Measurements from ENCODE around the gene CLSTN2. TPM values are rescaled to one million over a fixed set of nuclear protein-coding genes. Genes with fewer than 3 reads are reported as not detected.

The CLSTN2 gene
- total RNA-seq, 1 experiment from 2014 or later, result not detected

- Histone ChIP-seq H3K4me1 (replicated peaks; ENCODE audit: insufficient read depth) (no peaks in the 10 kb centered on the region), H3K4me2 (no peak overlapping the region), H3K9me2 (ENCODE audit: insufficient read depth) (no peaks in the 10 kb centered on the region), H3K9me3 (ENCODE audit: insufficient read depth, low read depth) (no peaks in the 10 kb centered on the region), H3K4me3 (no peak overlapping the region), H2AFZ (no peak overlapping the region), H4K20me1 (ENCODE audit: insufficient read depth) (no peaks in the 10 kb centered on the region), H3K79me2 (ENCODE audit: low read depth) (no peaks in the 10 kb centered on the region), H3K27me3 (ENCODE audit: insufficient read depth, low read depth) (no peaks in the 10 kb centered on the region), H3K36me3 (ENCODE audit: low read depth) (no peaks in the 10 kb centered on the region), H3F3A (ENCODE audit: insufficient read depth, low read depth) (no peaks in the 10 kb centered on the region), H3K27ac (no peak overlapping the region)
- ChIA-PET POLR2A (ENCODE audit: unreplicated experiment) (no interaction called here), CTCF (no interaction called here)
- BruUV-seq (replicated peaks), result no TSS peak
- TF ChIP-seq CTCF (conservative IDR thresholded peaks at IDR 0.05), result no peak
- TF ChIP-seq EZH2 (IDR thresholded peaks at IDR 0.05; ENCODE audit: low read depth), result no peak
- no peak for DNase-seq
- intact Hi-C loops (cut with micrococcal nuclease; ENCODE audit: unreplicated experiment), result no loop called here
Measured at GRCh38 chr3:139975594-139976365, 40.8 kb downstream of the CLSTN2 start.

- intact Hi-C loops (cut with micrococcal nuclease; ENCODE audit: unreplicated experiment), result no loop called here
- H3K27ac ChIP-seq, result no peak overlapping the region
- H4K20me1 ChIP-seq (ENCODE audit: insufficient read depth), result no peaks in the 10 kb centered on the region
- DNase-seq, result no peak
- no TSS peak for BruUV-seq (replicated peaks)
- no peaks in the 10 kb centered on the region for H3F3A ChIP-seq (ENCODE audit: insufficient read depth, low read depth)
- H3K9me3 ChIP-seq (ENCODE audit: insufficient read depth, low read depth), result no peaks in the 10 kb centered on the region
- H3K79me2 ChIP-seq (ENCODE audit: low read depth), result no peaks in the 10 kb centered on the region
- H3K9me2 ChIP-seq (ENCODE audit: insufficient read depth), result no peaks in the 10 kb centered on the region
- no peak overlapping the region for H3K4me3 ChIP-seq
- H3K27me3 ChIP-seq (ENCODE audit: insufficient read depth, low read depth), result no peaks in the 10 kb centered on the region
- H3K4me1 ChIP-seq (replicated peaks; ENCODE audit: insufficient read depth), result no peaks in the 10 kb centered on the region
- no peaks in the 10 kb centered on the region for H3K36me3 ChIP-seq (ENCODE audit: low read depth)
- ChIA-PET POLR2A (ENCODE audit: unreplicated experiment) (no interaction called here), CTCF (no interaction called here)
- H3K4me2 ChIP-seq, result no peak overlapping the region
- no peak overlapping the region for H2AFZ ChIP-seq
- no peak for TF ChIP-seq EZH2 (IDR thresholded peaks at IDR 0.05; ENCODE audit: low read depth)
- no peak for TF ChIP-seq CTCF (conservative IDR thresholded peaks at IDR 0.05)
Measured at GRCh38 chr3:139978966-139979365, 44.0 kb downstream of the CLSTN2 start.

- no peaks in the 10 kb centered on the region for H4K20me1 ChIP-seq (ENCODE audit: insufficient read depth)
- H3K4me3 ChIP-seq, result no peak overlapping the region
- H3K9me2 ChIP-seq (ENCODE audit: insufficient read depth), result no peaks in the 10 kb centered on the region
- H3K27ac ChIP-seq, result no peak overlapping the region
- H3K27me3 ChIP-seq (ENCODE audit: insufficient read depth, low read depth), result no peaks in the 10 kb centered on the region
- BruUV-seq (replicated peaks), result no TSS peak
- DNase-seq, result no peak
- no peak overlapping the region for H2AFZ ChIP-seq
- TF ChIP-seq EZH2 (IDR thresholded peaks at IDR 0.05; ENCODE audit: low read depth), result no peak
- TF ChIP-seq CTCF (conservative IDR thresholded peaks at IDR 0.05), result no peak
- H3K4me1 ChIP-seq (replicated peaks; ENCODE audit: insufficient read depth), result no peaks in the 10 kb centered on the region
- H3F3A ChIP-seq (ENCODE audit: insufficient read depth, low read depth), result no peaks in the 10 kb centered on the region
- H3K79me2 ChIP-seq (ENCODE audit: low read depth), result no peaks in the 10 kb centered on the region
- ChIA-PET POLR2A (ENCODE audit: unreplicated experiment) (no interaction called here), CTCF (no interaction called here)
- H3K9me3 ChIP-seq (ENCODE audit: insufficient read depth, low read depth), result no peaks in the 10 kb centered on the region
- H3K36me3 ChIP-seq (ENCODE audit: low read depth), result no peaks in the 10 kb centered on the region
- intact Hi-C loops (cut with micrococcal nuclease; ENCODE audit: unreplicated experiment), result no loop called here
- no peak overlapping the region for H3K4me2 ChIP-seq
Measured at GRCh38 chr3:139979991-139980390, 45.0 kb downstream of the CLSTN2 start.

All from PC-9 (cell line).